CD4-positive, alpha-beta T cell (primary cell): ENCODE results near the gene WWOX. TPM values are rescaled to one million over a fixed set of nuclear protein-coding genes. Genes with fewer than 3 reads are reported as not detected.

ENCODE experiments used
- ATAC-seq: fragments of 200-7000 bp; cut with Tn5 transposase; one replicate; pipeline ENCODE4 v1.10.0; 2022; ENCODE audit warnings: mild to moderate bottlenecking; ENCODE audit not compliant: poor library complexity
- CTCF ChIA-PET: fragments of 350-600 bp; sonication (Branson Sonifier 250); formaldehyde crosslinking; loops from one replicate; lab custom pipeline; 2021; ENCODE audit warnings: antibody characterized with exemption, inconsistent platforms; lab: Charles Lee
- POLR2A ChIA-PET: fragments of 350-600 bp; sonication (Branson Sonifier 250); formaldehyde crosslinking; loops from one replicate; lab custom pipeline; 2021; ENCODE audit warnings: antibody characterized with exemption, inconsistent platforms; lab: Charles Lee
- DNase-seq, 14 experiments: peaks; one replicate each; pipeline ENCODE4 v3.0.0-alpha.2; 2013 to 2020; ENCODE audit warnings: mixed read lengths in 2 of 14
- H3K27ac ChIP-seq, 2 donors: one replicate each; pipeline versions ENCODE4 v1.5.1 to v1.7.0; 2013; ENCODE audit warnings: low read length in 2 of 2, low read depth in 1 of 2, mild to moderate bottlenecking in 1 of 2
- H3K27me3 ChIP-seq, 2 experiments: 1 replicate in 1 of 2; 2 replicates in 1 of 2; pipeline versions ENCODE4 v1.6.1 to v1.7.0; 2013; ENCODE audit warnings: low read length in 2 of 2, control low read depth in 1 of 2, mild to moderate bottlenecking in 1 of 2, moderate library complexity in 1 of 2; ENCODE audit not compliant: insufficient read depth in 2 of 2, control insufficient read depth in 1 of 2
- H3K36me3 ChIP-seq: one replicate; pipeline ENCODE4 v1.6.1; 2013; ENCODE audit warnings: low read length, control low read depth; ENCODE audit not compliant: insufficient read depth
- H3K4me1 ChIP-seq: one replicate; pipeline ENCODE4 v1.6.1; 2013; ENCODE audit warnings: low read length, control low read depth; ENCODE audit not compliant: insufficient read depth
- H3K4me3 ChIP-seq: one replicate; pipeline ENCODE4 v1.5.1; 2013; ENCODE audit warnings: mild to moderate bottlenecking, low read length, moderate library complexity
- H3K9me3 ChIP-seq, 2 experiments: 1 replicate in 1 of 2; 2 replicates in 1 of 2; pipeline versions ENCODE4 v1.6.1 to v1.7.0; 2013; ENCODE audit warnings: low read length in 2 of 2, mild to moderate bottlenecking in 2 of 2, control low read depth in 1 of 2, moderate library complexity in 1 of 2; ENCODE audit not compliant: control insufficient read depth in 1 of 2, insufficient read depth in 1 of 2
- H3K27ac Mint-ChIP-seq: one replicate; pipeline ENCODE4 v1.8.0; 2020; ENCODE audit warnings: mixed read lengths
- H3K27me3 Mint-ChIP-seq: one replicate; pipeline ENCODE4 v1.8.0; 2021; ENCODE audit warnings: mixed read lengths
- H3K36me3 Mint-ChIP-seq: one replicate; pipeline ENCODE4 v1.8.0; 2021; ENCODE audit warnings: low read depth, mixed read lengths
- H3K4me1 Mint-ChIP-seq: one replicate; pipeline ENCODE4 v1.8.0; 2021; ENCODE audit warnings: low read depth, mixed read lengths
- H3K4me3 Mint-ChIP-seq: one replicate; pipeline ENCODE4 v1.8.0; 2020; ENCODE audit warnings: mild to moderate bottlenecking, mixed read lengths
- H3K9me3 Mint-ChIP-seq: one replicate; pipeline ENCODE4 v1.8.0; 2020; ENCODE audit warnings: mixed read lengths
- CTCF ChIP-seq: fragments of 200-600 bp; IDR thresholded peaks from one replicate; pipeline ENCODE4 v1.8.0; 2022; ENCODE audit warnings: antibody characterized with exemption, mild to moderate bottlenecking
- intact Hi-C, 2 experiments: fragments of 100-400 bp; cut with DNase I in 1 of 2; cut with micrococcal nuclease in 1 of 2; formaldehyde crosslinking; loops; one replicate each; pipeline versions ENCODE4 v1.15.1 to v1.9.0; 2023 to 2025; cut with DNase I, micrococcal nuclease
- total RNA-seq, 174 experiments: library from RNA in 2 of 174; stranded (reverse) in 2 of 174; gene quantifications; one replicate each; pipeline ENCODE4 v1.2.3 and lab custom pipeline; 2021 to 2026

Gene WWOX
- total RNA-seq, 2 experiments from 2014 or later: 19.3 to 21.7 TPM

DNA sequence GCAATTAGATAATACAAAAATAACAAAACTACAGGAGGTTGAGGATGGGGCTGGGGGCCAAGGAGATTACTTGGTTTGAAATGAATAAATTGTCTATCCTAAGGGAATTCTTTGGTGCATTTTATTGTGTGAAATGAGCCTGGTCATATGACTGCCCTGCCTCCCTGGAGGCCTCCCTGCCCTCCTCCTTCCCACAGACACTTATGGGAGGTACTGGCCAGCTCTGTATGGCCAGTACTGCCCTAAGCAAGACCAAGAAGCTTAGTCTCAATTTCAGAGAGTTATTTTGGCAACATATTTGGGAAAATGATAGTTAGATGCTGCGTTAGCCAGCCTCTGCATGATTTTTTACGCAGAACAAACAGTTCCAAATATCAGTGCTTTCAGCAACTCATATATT, 511.9 kb downstream of the WWOX start:
- Mint-ChIP-seq H3K9me3 (no peaks in the 10 kb centered on the region), H3K27ac (no peak overlapping the region), H3K4me3 (no peak overlapping the region), H3K4me1 (peaks cover 12% of the 10 kb centered on the region), H3K36me3 (no peaks in the 10 kb centered on the region), H3K27me3 (no peaks in the 10 kb centered on the region)
- no peak overlapping the region for H3K4me3 ChIP-seq
- no peaks in the 10 kb centered on the region for H3K4me1 ChIP-seq
- H3K9me3 ChIP-seq: no peaks in the 10 kb centered on the region
- H3K27ac ChIP-seq: no peak overlapping the region
- intact Hi-C loops: no loop called here
- POLR2A ChIA-PET: no interaction called here
- ATAC-seq: no peak
- H3K36me3 ChIP-seq: no peaks in the 10 kb centered on the region
- no peak for TF ChIP-seq CTCF
- CTCF ChIA-PET: no interaction called here
- no peak for DNase-seq
- H3K27me3 ChIP-seq: no peaks in the 10 kb centered on the region

GRCh38 chr16:78619811-78620210, 520.4 kb downstream of the WWOX start:
- no peak overlapping the region for H3K4me3 Mint-ChIP-seq
- H3K4me3 ChIP-seq: no peak overlapping the region
- H3K36me3 ChIP-seq: no peaks in the 10 kb centered on the region
- intact Hi-C loops: no loop called here
- ChIA-PET CTCF (no interaction called here), POLR2A (no interaction called here)
- H3K27me3 ChIP-seq: no peaks in the 10 kb centered on the region
- no peak for ATAC-seq
- no peak for TF ChIP-seq CTCF
- H3K4me1 ChIP-seq: no peaks in the 10 kb centered on the region
- no peaks in the 10 kb centered on the region for H3K4me1 Mint-ChIP-seq
- no peak overlapping the region for H3K27ac Mint-ChIP-seq
- DNase-seq: no peak
- no peaks in the 10 kb centered on the region for H3K27me3 Mint-ChIP-seq
- H3K36me3 Mint-ChIP-seq: no peaks in the 10 kb centered on the region
- no peak overlapping the region for H3K27ac ChIP-seq
- H3K9me3 Mint-ChIP-seq: peaks cover 2% of the 10 kb centered on the region
- H3K9me3 ChIP-seq: peaks cover 0 to 15% of the 10 kb centered on the region in 2 experiments

GRCh38 chr16:78620291-78620690, 520.8 kb downstream of the WWOX start:
- CTCF ChIA-PET: no interaction called here
- Mint-ChIP-seq H3K9me3 (peaks cover 2% of the 10 kb centered on the region), H3K27me3 (no peaks in the 10 kb centered on the region), H3K36me3 (no peaks in the 10 kb centered on the region), H3K4me1 (no peaks in the 10 kb centered on the region), H3K27ac (no peak overlapping the region), H3K4me3 (no peak overlapping the region)
- Histone ChIP-seq H3K27me3 (no peaks in the 10 kb centered on the region), H3K4me3 (no peak overlapping the region), H3K27ac (no peak overlapping the region), H3K4me1 (no peaks in the 10 kb centered on the region), H3K9me3 (peaks cover 0 to 15% of the 10 kb centered on the region in 2 experiments), H3K36me3 (no peaks in the 10 kb centered on the region)
- TF ChIP-seq CTCF: no peak
- POLR2A ChIA-PET: no interaction called here
- ATAC-seq: no peak
- intact Hi-C loops: no loop called here
- DNase-seq: no peak
